ENCODE results near the gene RNF38. TPM values are rescaled to one million over a fixed set of nuclear protein-coding genes. Genes with fewer than 3 reads are reported as not detected.

Gene RNF38
- total RNA-seq, 2 experiments from 2014 or later = 88.1 to 104 TPM

GRCh38 chr9:36445800-36446361, 45.8 kb upstream of the RNF38 start:
- Histone ChIP-seq H3K4me3 (ENCODE audit: low read length) (no peak overlapping the region), H3K4me1 (ENCODE audit: insufficient read depth, low read length) (peaks cover 28% of the 10 kb centered on the region), H3K36me3 (ENCODE audit: insufficient read depth, low read length) (no peaks in the 10 kb centered on the region), H3K27me3 (ENCODE audit: control insufficient read depth in 1 of 2, insufficient read depth in 2 of 2, low read length in 2 of 2) (no peaks in the 10 kb centered on the region), H3K27ac (ENCODE audit: low read depth in 1 of 2, low read length in 2 of 2) (no peak overlapping the region), H3K9me3 (ENCODE audit: control insufficient read depth in 1 of 2, insufficient read depth in 1 of 2, low read length in 2 of 2) (no peaks in the 10 kb centered on the region)
- Mint-ChIP-seq H3K9me3 (no peaks in the 10 kb centered on the region), H3K4me3 (no peak overlapping the region), H3K4me1 (ENCODE audit: low read depth) (peaks cover 67% of the 10 kb centered on the region), H3K27me3 (no peaks in the 10 kb centered on the region), H3K27ac (no peak overlapping the region), H3K36me3 (ENCODE audit: low read depth) (peaks cover 17% of the 10 kb centered on the region)
- TF ChIP-seq CTCF (IDR thresholded peaks at IDR 0.05) = no peak
- POLR2A ChIA-PET = interaction anchor here (0.6 kb wide), 1 partner anchor 141 kb away, joined by 3 read pairs; no protein-coding TSS in a partner anchor
- no peak for ATAC-seq (ENCODE audit: poor library complexity)
- CTCF ChIA-PET = interaction anchor here (1.1 to 2.8 kb wide), 2 partner anchors 10 to 110 kb away, joined by 3 to 9 read pairs; no protein-coding TSS in a partner anchor
- intact Hi-C loops (cut with DNase I, micrococcal nuclease) = no loop called here
- no peak for DNase-seq

GRCh38 chr9:36444203-36444602, 44.1 kb upstream of the RNF38 start:
- peaks cover 70% of the 10 kb centered on the region for H3K4me1 Mint-ChIP-seq (ENCODE audit: low read depth)
- H3K27ac Mint-ChIP-seq = no peak overlapping the region
- intact Hi-C loops (cut with DNase I, micrococcal nuclease) = loop anchor here in 1 of 2 experiments (5.0 kb wide), 1 partner anchor 38 kb away; no protein-coding TSS in a partner anchor
- H3K27ac ChIP-seq (ENCODE audit: low read depth in 1 of 2, low read length in 2 of 2) = no peak overlapping the region
- H3K4me3 Mint-ChIP-seq = peak overlapping the region; percentile 21
- no peaks in the 10 kb centered on the region for H3K9me3 Mint-ChIP-seq
- H3K9me3 ChIP-seq (ENCODE audit: control insufficient read depth in 1 of 2, insufficient read depth in 1 of 2, low read length in 2 of 2) = no peaks in the 10 kb centered on the region
- no peaks in the 10 kb centered on the region for H3K36me3 ChIP-seq (ENCODE audit: insufficient read depth, low read length)
- H3K36me3 Mint-ChIP-seq (ENCODE audit: low read depth) = peaks cover 17% of the 10 kb centered on the region
- H3K27me3 ChIP-seq (ENCODE audit: control insufficient read depth in 1 of 2, insufficient read depth in 2 of 2, low read length in 2 of 2) = no peaks in the 10 kb centered on the region
- DNase-seq = peak in 1 of 14 experiments; percentile 55
- no peak for TF ChIP-seq CTCF (IDR thresholded peaks at IDR 0.05)
- no peaks in the 10 kb centered on the region for H3K27me3 Mint-ChIP-seq
- peaks cover 28% of the 10 kb centered on the region for H3K4me1 ChIP-seq (ENCODE audit: insufficient read depth, low read length)
- ChIA-PET CTCF (interaction anchor here (1.1 kb wide), 1 partner anchor 37 kb away, joined by 4 read pairs; no protein-coding TSS in a partner anchor), POLR2A (interaction anchor here (1.2 to 2.4 kb wide), 2 partner anchors 42 to 44 kb away, joined by 3 to 8 read pairs; no protein-coding TSS in a partner anchor)
- H3K4me3 ChIP-seq (ENCODE audit: low read length) = no peak overlapping the region
- ATAC-seq (ENCODE audit: poor library complexity) = no peak

GRCh38 chr9:36443581-36443980, 43.5 kb upstream of the RNF38 start:
- Histone ChIP-seq H3K9me3 (ENCODE audit: control insufficient read depth in 1 of 2, insufficient read depth in 1 of 2, low read length in 2 of 2) (no peaks in the 10 kb centered on the region), H3K4me1 (ENCODE audit: insufficient read depth, low read length) (peaks cover 28% of the 10 kb centered on the region), H3K4me3 (ENCODE audit: low read length) (no peak overlapping the region), H3K27ac (ENCODE audit: low read depth in 1 of 2, low read length in 2 of 2) (no peak overlapping the region), H3K36me3 (ENCODE audit: insufficient read depth, low read length) (no peaks in the 10 kb centered on the region), H3K27me3 (ENCODE audit: control insufficient read depth in 1 of 2, insufficient read depth in 2 of 2, low read length in 2 of 2) (no peaks in the 10 kb centered on the region)
- peaks cover 18% of the 10 kb centered on the region for H3K36me3 Mint-ChIP-seq (ENCODE audit: low read depth)
- H3K9me3 Mint-ChIP-seq = no peaks in the 10 kb centered on the region
- POLR2A ChIA-PET = interaction anchor here (1.2 to 2.4 kb wide), 2 partner anchors 43 to 44 kb away, joined by 3 to 8 read pairs; no protein-coding TSS in a partner anchor
- DNase-seq (no peak), ATAC-seq (ENCODE audit: poor library complexity) (no peak)
- no peak for TF ChIP-seq CTCF (IDR thresholded peaks at IDR 0.05)
- H3K27me3 Mint-ChIP-seq = no peaks in the 10 kb centered on the region
- no peak overlapping the region for H3K27ac Mint-ChIP-seq
- no peak overlapping the region for H3K4me3 Mint-ChIP-seq
- CTCF ChIA-PET = interaction anchor here (1.1 kb wide), 1 partner anchor 36 kb away, joined by 4 read pairs; no protein-coding TSS in a partner anchor
- H3K4me1 Mint-ChIP-seq (ENCODE audit: low read depth) = peaks cover 77% of the 10 kb centered on the region
- intact Hi-C loops (cut with DNase I, micrococcal nuclease) = loop anchor here in 1 of 2 experiments (5.0 kb wide), 1 partner anchor 39 kb away; no protein-coding TSS in a partner anchor
